ENCODE measurements around the gene SPIN1. TPM values are rescaled to one million over a fixed set of nuclear protein-coding genes. Genes with fewer than 3 reads are reported as not detected.

Gene SPIN1
- 27.1 and 35.8 TPM in 2 replicates for total RNA-seq

DNA sequence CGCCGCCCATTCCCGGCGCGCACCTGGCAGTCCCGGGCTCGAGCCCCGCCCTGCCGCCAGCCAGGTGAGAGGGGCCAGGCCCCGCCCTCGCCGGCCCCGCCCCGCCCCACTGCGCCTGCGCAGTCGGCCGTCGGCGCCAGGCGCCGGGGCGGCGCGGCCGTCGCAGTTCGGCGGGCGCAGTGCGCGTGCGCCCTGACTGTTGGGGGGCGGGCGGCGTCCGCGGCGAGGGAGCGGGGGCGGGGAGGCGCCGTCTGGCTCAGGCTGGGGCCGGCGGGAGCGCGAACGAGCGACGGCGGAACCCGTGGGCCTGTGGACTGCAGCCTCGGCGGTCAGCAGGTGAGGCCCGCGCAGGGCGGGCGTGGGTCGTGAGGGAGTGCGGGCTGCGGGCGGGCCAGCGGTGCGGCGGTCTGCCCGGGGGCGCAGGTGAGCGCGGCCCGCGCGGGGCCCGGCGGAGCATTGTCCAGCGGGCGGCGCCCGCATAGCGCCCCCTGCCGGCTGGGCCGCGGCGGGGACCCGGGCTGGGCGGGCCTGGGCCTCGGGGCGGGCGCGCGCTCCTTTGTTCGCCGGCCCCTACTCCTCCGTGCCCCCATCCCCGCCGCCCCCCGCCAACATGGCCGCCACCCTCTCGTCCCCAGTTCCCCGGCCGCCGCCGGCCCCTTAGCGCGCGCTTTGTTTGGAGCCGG, at the start of gene SPIN1:
TSS of gene SPIN1 (plus strand) at position 242 of the 683 bp plus-strand sequence. CDS start 38,096 bp downstream, outside the sequence.

Other genes with a start within 250 kb of the SPIN1 start
- gene SPATA31C2, start 250.0 kb upstream of the SPIN1 start, total RNA-seq = not detected in 2 replicates
- gene NXNL2, start 146.7 kb downstream of the SPIN1 start, total RNA-seq = 0.32 and 0.54 TPM in 2 replicates

All from cardiac atrium fibroblast (primary cell).